Activated T-cell treated with anti-CD3 and anti-CD28 coated beads, Interleukin-2, amount 50 U/mL, for 1 hour (primary cell): ENCODE measurements around the gene USH1C.

Source experiments
- DNase-seq: peaks from one replicate; pipeline ENCODE4 v3.0.0-alpha.2; 2020

Gene USH1C

GRCh38 chr11:17568944-17569343 lies 24.7 kb upstream of the USH1C start:
- DNase-seq: no peak

GRCh38 chr11:17564687-17565042 lies 20.4 kb upstream of the USH1C start:
- no peak for DNase-seq

- DNase-seq: no peak
Measured at GRCh38 chr11:17563961-17564686, 19.9 kb upstream of the USH1C start.

- no peak for DNase-seq
Measured at GRCh38 chr11:17563231-17563646, 19.0 kb upstream of the USH1C start.

GRCh38 chr11:17561526-17561925 lies 17.3 kb upstream of the USH1C start:
- DNase-seq: no peak

GRCh38 chr11:17561111-17561415 lies 16.8 kb upstream of the USH1C start:
- no peak for DNase-seq

- no peak for DNase-seq
Measured at GRCh38 chr11:17560281-17561110, 16.3 kb upstream of the USH1C start.

- DNase-seq: no peak
Measured at GRCh38 chr11:17559341-17560087, 15.3 kb upstream of the USH1C start.

GRCh38 chr11:17558916-17559315 lies 14.7 kb upstream of the USH1C start:
- DNase-seq: no peak

GRCh38 chr11:17558025-17558780 lies 14.0 kb upstream of the USH1C start:
- no peak for DNase-seq

GRCh38 chr11:17556999-17557398 lies 12.8 kb upstream of the USH1C start:
- no peak for DNase-seq

- DNase-seq: no peak
Measured at GRCh38 chr11:17554487-17554886, 10.3 kb upstream of the USH1C start.

- DNase-seq: no peak
Measured at GRCh38 chr11:17553249-17553546, 9.0 kb upstream of the USH1C start.

GRCh38 chr11:17552392-17553248 lies 8.4 kb upstream of the USH1C start:
- DNase-seq: no peak

GRCh38 chr11:17552041-17552355 lies 7.8 kb upstream of the USH1C start:
- DNase-seq: no peak

GRCh38 chr11:17551347-17552040 lies 7.3 kb upstream of the USH1C start:
- no peak for DNase-seq

- DNase-seq: no peak
Measured at GRCh38 chr11:17550450-17551346, 6.5 kb upstream of the USH1C start.

- no peak for DNase-seq
Measured at GRCh38 chr11:17548444-17548843, 4.2 kb upstream of the USH1C start.

- DNase-seq: no peak
Measured at GRCh38 chr11:17547932-17548331, 3.7 kb upstream of the USH1C start.

GRCh38 chr11:17547051-17547577 lies 2.9 kb upstream of the USH1C start, which contains the start of gene OTOG:
OTOG (plus strand) TSS chr11:17547259; CDS start chr11:17547373, 114 bp downstream.
- DNase-seq: no peak
